GM23338 (cell line): Measurements from ENCODE around the gene XIRP2.

ENCODE experiments used
- CREB1 ChIP-seq: fragments of 250-450 bp; sonication (Bioruptor Pico); IDR thresholded peaks from 2 replicates; pipeline ENCODE4 v1.5.0; 2020; ENCODE audit warnings: low read depth, mild to moderate bottlenecking, moderate library complexity
- EZH2 ChIP-seq: fragments of 200-600 bp; sonication (generic); IDR thresholded peaks from one replicate; pipeline ENCODE4 v1.8.0; 2017; ENCODE audit warnings: antibody characterized with exemption, mild to moderate bottlenecking, low read depth; ENCODE audit not compliant: unreplicated experiment
- EZH2phosphoT487 ChIP-seq: fragments of 200-600 bp; sonication (generic); IDR thresholded peaks from one replicate; pipeline ENCODE4 v1.8.1; 2018; ENCODE audit warnings: antibody characterized with exemption; ENCODE audit not compliant: unreplicated experiment
- POLR2AphosphoS5 ChIP-seq: IDR thresholded peaks from 2 replicates; pipeline ENCODE4 v1.6.1; 2016; ENCODE audit warnings: antibody characterized with exemption, low read depth
- STAT1 ChIP-seq: IDR thresholded peaks from one replicate; pipeline ENCODE4 v1.6.1; 2016; ENCODE audit warnings: antibody characterized with exemption; ENCODE audit not compliant: unreplicated experiment
- ZNF331 ChIP-seq: fragments of 250-450 bp; sonication (Bioruptor Pico); IDR thresholded peaks from 2 replicates; pipeline ENCODE4 v1.5.0; 2020; ENCODE audit warnings: low read depth, mild to moderate bottlenecking, moderate library complexity
- TF ChIP-seq, protein P1 (sequence below): IDR thresholded peaks from one replicate; pipeline ENCODE4 v1.6.1; 2018; ENCODE audit warnings: antibody characterized with exemption; ENCODE audit not compliant: unreplicated experiment
- TF ChIP-seq, protein P2 (sequence below), 2 experiments: fragments of 200-600 bp in 1 of 2; sonication (generic) in 1 of 2; conservative IDR thresholded peaks; 2 replicates each; pipeline versions ENCODE4 v1.5.1 to v1.6.1; 2016 to 2017; ENCODE audit warnings: antibody characterized with exemption in 2 of 2, low read depth in 2 of 2, mild to moderate bottlenecking in 2 of 2, moderate library complexity in 1 of 2

DNA sequence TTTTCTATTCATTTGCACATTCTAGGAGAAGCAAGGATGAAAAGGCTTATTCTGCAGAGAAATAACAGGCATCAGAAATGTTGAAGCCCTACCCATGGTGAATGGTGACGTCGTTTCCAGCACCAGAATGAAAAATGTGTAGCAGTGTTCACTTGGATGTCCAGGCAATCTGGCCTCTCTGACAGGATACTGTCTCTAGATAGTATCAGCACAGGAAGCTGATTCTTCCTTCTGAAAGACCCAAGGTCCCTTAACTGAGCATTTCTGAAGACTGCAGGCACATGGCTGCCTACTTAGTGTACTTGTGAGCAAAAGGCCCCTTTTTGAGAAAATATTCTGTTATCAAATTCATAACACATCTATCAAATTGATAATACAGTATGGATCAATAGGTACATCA is 234.1 kb downstream of the XIRP2 start:
- TF ChIP-seq, protein P1, sequence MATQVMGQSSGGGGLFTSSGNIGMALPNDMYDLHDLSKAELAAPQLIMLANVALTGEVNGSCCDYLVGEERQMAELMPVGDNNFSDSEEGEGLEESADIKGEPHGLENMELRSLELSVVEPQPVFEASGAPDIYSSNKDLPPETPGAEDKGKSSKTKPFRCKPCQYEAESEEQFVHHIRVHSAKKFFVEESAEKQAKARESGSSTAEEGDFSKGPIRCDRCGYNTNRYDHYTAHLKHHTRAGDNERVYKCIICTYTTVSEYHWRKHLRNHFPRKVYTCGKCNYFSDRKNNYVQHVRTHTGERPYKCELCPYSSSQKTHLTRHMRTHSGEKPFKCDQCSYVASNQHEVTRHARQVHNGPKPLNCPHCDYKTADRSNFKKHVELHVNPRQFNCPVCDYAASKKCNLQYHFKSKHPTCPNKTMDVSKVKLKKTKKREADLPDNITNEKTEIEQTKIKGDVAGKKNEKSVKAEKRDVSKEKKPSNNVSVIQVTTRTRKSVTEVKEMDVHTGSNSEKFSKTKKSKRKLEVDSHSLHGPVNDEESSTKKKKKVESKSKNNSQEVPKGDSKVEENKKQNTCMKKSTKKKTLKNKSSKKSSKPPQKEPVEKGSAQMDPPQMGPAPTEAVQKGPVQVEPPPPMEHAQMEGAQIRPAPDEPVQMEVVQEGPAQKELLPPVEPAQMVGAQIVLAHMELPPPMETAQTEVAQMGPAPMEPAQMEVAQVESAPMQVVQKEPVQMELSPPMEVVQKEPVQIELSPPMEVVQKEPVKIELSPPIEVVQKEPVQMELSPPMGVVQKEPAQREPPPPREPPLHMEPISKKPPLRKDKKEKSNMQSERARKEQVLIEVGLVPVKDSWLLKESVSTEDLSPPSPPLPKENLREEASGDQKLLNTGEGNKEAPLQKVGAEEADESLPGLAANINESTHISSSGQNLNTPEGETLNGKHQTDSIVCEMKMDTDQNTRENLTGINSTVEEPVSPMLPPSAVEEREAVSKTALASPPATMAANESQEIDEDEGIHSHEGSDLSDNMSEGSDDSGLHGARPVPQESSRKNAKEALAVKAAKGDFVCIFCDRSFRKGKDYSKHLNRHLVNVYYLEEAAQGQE = no peak
- TF ChIP-seq, protein P2, sequence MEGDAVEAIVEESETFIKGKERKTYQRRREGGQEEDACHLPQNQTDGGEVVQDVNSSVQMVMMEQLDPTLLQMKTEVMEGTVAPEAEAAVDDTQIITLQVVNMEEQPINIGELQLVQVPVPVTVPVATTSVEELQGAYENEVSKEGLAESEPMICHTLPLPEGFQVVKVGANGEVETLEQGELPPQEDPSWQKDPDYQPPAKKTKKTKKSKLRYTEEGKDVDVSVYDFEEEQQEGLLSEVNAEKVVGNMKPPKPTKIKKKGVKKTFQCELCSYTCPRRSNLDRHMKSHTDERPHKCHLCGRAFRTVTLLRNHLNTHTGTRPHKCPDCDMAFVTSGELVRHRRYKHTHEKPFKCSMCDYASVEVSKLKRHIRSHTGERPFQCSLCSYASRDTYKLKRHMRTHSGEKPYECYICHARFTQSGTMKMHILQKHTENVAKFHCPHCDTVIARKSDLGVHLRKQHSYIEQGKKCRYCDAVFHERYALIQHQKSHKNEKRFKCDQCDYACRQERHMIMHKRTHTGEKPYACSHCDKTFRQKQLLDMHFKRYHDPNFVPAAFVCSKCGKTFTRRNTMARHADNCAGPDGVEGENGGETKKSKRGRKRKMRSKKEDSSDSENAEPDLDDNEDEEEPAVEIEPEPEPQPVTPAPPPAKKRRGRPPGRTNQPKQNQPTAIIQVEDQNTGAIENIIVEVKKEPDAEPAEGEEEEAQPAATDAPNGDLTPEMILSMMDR (conservative IDR thresholded peaks at IDR 0.05; ENCODE audit: low read depth in 2 of 2) = no peak
- TF ChIP-seq EZH2phosphoT487 = no peak
- TF ChIP-seq POLR2AphosphoS5 = no peak
- TF ChIP-seq CREB1 (CRISPR knock-in tag) = no peak
- no peak for TF ChIP-seq EZH2
- no peak for TF ChIP-seq ZNF331 (CRISPR knock-in tag)
- TF ChIP-seq STAT1 = no peak
